Gastroesophageal sphincter (tissue), 3 donors: ENCODE data around the gene HIP1.
"Not testable (repeated sequence)": the region's sequence is repeated elsewhere in the genome, so short reads cannot be mapped to it uniquely, and the experiment has no call there.

Experiments used
- POLR2A ChIP-seq, 2 donors: fragments of 450-650 bp; IDR thresholded peaks; one replicate each; pipeline ENCODE4 v1.6.1; 2017; ENCODE audit warnings: antibody characterized with exemption in 2 of 2, mild to moderate bottlenecking in 2 of 2, moderate library complexity in 1 of 2
- TF ChIP-seq, protein P1 (sequence below), 4 experiments: fragments of 200-600 bp in 2 of 4; fragments of 450-650 bp in 2 of 4; sonication (generic) in 1 of 4; IDR thresholded peaks; one replicate each; pipeline ENCODE4 v1.5.1; 2017 to 2019; ENCODE audit warnings: antibody characterized with exemption in 4 of 4, mild to moderate bottlenecking in 2 of 4, moderate library complexity in 2 of 4

DNA sequence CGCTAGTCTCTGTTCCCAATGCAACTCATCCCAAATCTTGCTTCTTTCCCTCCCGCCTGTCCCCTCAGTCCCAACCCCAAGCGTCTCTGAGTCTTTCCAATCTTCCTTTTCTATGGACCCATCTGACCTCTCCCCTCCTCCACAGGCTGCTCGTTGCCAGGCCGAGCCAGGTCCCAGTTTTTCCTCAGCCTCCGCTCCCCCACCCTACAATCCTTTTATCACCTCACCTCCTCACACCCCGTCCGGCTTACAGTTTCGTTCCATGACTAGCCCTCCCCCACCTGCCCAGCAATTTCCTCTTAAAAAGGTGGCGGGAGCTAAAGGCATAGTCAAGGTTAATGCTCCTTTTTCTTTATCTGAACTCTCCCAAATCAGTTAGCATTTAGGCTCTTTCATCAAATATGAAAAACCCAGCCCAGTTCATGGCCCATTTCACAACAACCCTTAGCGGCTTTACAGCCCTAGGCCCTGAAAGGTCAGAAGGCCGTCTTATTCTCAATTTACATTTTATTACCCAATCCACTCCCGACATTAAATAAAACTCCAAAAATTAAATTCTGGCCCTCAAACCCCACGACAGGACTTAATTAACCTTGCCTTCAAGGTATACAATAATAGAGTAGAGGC is 42.0 kb upstream of the HIP1 start:
- TF ChIP-seq, protein P1, sequence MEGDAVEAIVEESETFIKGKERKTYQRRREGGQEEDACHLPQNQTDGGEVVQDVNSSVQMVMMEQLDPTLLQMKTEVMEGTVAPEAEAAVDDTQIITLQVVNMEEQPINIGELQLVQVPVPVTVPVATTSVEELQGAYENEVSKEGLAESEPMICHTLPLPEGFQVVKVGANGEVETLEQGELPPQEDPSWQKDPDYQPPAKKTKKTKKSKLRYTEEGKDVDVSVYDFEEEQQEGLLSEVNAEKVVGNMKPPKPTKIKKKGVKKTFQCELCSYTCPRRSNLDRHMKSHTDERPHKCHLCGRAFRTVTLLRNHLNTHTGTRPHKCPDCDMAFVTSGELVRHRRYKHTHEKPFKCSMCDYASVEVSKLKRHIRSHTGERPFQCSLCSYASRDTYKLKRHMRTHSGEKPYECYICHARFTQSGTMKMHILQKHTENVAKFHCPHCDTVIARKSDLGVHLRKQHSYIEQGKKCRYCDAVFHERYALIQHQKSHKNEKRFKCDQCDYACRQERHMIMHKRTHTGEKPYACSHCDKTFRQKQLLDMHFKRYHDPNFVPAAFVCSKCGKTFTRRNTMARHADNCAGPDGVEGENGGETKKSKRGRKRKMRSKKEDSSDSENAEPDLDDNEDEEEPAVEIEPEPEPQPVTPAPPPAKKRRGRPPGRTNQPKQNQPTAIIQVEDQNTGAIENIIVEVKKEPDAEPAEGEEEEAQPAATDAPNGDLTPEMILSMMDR (IDR thresholded peaks at IDR 0.05): not testable (repeated sequence)
- not testable (repeated sequence) for TF ChIP-seq POLR2A (IDR thresholded peaks at IDR 0.05)
